ENCODE results near the gene TTPAL. TPM values are rescaled to one million over a fixed set of nuclear protein-coding genes. Genes with fewer than 3 reads are reported as not detected.

Gene TTPAL
- total and polyA plus RNA-seq, 10 of the 15 experiments (the other 5 are each of a cell fraction or from before 2014, with no cell fraction given): 4.0 to 24.0 (median 9.3) TPM

DNA sequence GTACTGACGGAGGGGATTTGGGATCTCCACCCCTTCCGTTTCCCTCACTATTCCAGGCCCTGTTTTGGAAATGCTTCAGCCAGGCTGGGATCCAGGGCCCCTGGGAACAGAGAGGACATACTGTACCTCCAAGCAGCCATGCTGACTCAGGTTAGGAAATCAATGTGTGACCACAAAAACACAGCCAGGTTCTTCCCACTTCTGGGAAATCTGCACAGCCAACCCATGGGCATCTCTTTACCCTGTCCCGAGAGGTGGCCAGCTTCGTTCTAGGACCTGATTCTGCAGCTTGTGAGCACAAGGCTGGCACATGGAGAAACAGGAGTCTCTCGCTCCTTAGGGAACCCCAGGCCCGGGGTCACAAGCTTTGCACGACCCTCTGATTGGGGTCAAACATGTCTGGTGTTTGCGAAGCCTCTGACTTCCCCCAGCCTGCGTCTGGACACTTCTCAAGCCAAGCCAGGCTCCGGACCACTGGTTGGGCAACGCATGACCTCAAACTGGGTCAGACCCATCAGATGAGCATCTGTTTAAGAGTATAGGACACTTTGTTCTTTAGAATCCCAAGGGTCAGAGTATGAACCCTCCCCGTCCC lies 8.3 kb upstream of the TTPAL start:
- H3K4me2 ChIP-seq (ENCODE audit: control insufficient read depth, insufficient read depth): no peak overlapping the region
- H3K27ac ChIP-seq (ENCODE audit: control insufficient read depth, insufficient read depth): no peak overlapping the region
- DNase-seq (ENCODE audit: low read depth, low spot score): no peak
- intact Hi-C loops (cut with micrococcal nuclease; ENCODE audit: unreplicated experiment) (no loop called here), in situ Hi-C loops (cut with MboI) (no loop called here)
- BruUV-seq (replicated peaks): no TSS peak
- ATAC-seq: no peak
- WGBS (ENCODE audit: insufficient coverage, insufficient replicate concordance, low lambda C conversion rate, missing lambda C conversion rate): 44% methylated on average over 12 of the region's 12 CpGs
- H3K27me3 ChIP-seq (replicated peaks in 1 of 2; ENCODE audit: control insufficient read depth in 2 of 2, insufficient read depth in 2 of 2, low read length in 1 of 2): no peaks in the 10 kb centered on the region; a peak in 1 of 4 replicates
- RAD21 ChIA-PET (ENCODE audit: unreplicated experiment): interaction anchor here (1.0 to 2.1 kb wide), 2 partner anchors 34 to 217 kb away, joined by 3 to 4 read pairs; no protein-coding TSS in a partner anchor
- H3K4me1 ChIP-seq (ENCODE audit: control insufficient read depth, insufficient read depth, low read length): no peaks in the 10 kb centered on the region
- no peaks in the 10 kb centered on the region for H3K9me3 ChIP-seq (replicated peaks; ENCODE audit: control insufficient read depth, insufficient read depth, low read length)
- SMC1A ChIA-PET (ENCODE audit: uncharacterized antibody, unreplicated experiment): interaction anchor here (1.5 kb wide), 1 partner anchor 111 kb away, joined by 4 read pairs; no protein-coding TSS in a partner anchor
- no peak for FAIRE-seq
- H3K36me3 ChIP-seq (ENCODE audit: control insufficient read depth in 2 of 2, insufficient read depth in 2 of 2, low read length in 1 of 2): no peaks in the 10 kb centered on the region
- no peak overlapping the region for H2AFZ ChIP-seq (ENCODE audit: control insufficient read depth, low read depth, low read length)
- H3K4me3 ChIP-seq: no peak overlapping the region
- H3K79me2 ChIP-seq (ENCODE audit: control insufficient read depth, insufficient read depth, low read length): no peaks in the 10 kb centered on the region
- no peaks in the 10 kb centered on the region for H4K20me1 ChIP-seq (ENCODE audit: control insufficient read depth, insufficient read depth)
- CTCF ChIA-PET: interaction anchor here (1.8 kb wide), 1 partner anchor 249 kb away, joined by 4 read pairs; no protein-coding TSS in a partner anchor
- POLR2A ChIA-PET: no interaction called here
- no peak overlapping the region for H3K9ac ChIP-seq (ENCODE audit: control insufficient read depth, insufficient read depth, low read length)
- TF ChIP-seq TCF3 (IDR thresholded peaks at IDR 0.05; ENCODE audit: borderline replicate concordance, insufficient read depth, low read depth, low read length) (no peak), SIX5 (IDR thresholded peaks at IDR 0.05; ENCODE audit: low read depth, low read length, severe bottlenecking) (no peak), CUX1 (IDR thresholded peaks at IDR 0.05; ENCODE audit: insufficient replicate concordance, low read depth, low read length) (no peak), RAD51 (IDR thresholded peaks at IDR 0.05) (no peak), SIN3A (IDR thresholded peaks at IDR 0.05; ENCODE audit: low read depth, low read length) (no peak), POLR2A (IDR thresholded peaks at IDR 0.05; ENCODE audit: low read depth, low read length) (no peak), HDGF (IDR thresholded peaks at IDR 0.05) (no peak), NR2F1 (conservative IDR thresholded peaks at IDR 0.05) (no peak), CBFB (IDR thresholded peaks at IDR 0.05; ENCODE audit: low read depth) (no peak), HDAC6 (IDR thresholded peaks at IDR 0.05; ENCODE audit: unreplicated experiment) (no peak), EP300 (IDR thresholded peaks at IDR 0.05; ENCODE audit: borderline replicate concordance in 1 of 2, control insufficient read depth in 1 of 2, low read depth in 2 of 2, low read length in 2 of 2) (no peak), RFX5 (IDR thresholded peaks at IDR 0.05; ENCODE audit: low read depth, low read length) (no peak)
- TF ChIP-seq, protein P1, sequence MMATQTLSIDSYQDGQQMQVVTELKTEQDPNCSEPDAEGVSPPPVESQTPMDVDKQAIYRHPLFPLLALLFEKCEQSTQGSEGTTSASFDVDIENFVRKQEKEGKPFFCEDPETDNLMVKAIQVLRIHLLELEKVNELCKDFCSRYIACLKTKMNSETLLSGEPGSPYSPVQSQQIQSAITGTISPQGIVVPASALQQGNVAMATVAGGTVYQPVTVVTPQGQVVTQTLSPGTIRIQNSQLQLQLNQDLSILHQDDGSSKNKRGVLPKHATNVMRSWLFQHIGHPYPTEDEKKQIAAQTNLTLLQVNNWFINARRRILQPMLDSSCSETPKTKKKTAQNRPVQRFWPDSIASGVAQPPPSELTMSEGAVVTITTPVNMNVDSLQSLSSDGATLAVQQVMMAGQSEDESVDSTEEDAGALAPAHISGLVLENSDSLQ (IDR thresholded peaks at IDR 0.05): no peak
- TF ChIP-seq, protein P2, sequence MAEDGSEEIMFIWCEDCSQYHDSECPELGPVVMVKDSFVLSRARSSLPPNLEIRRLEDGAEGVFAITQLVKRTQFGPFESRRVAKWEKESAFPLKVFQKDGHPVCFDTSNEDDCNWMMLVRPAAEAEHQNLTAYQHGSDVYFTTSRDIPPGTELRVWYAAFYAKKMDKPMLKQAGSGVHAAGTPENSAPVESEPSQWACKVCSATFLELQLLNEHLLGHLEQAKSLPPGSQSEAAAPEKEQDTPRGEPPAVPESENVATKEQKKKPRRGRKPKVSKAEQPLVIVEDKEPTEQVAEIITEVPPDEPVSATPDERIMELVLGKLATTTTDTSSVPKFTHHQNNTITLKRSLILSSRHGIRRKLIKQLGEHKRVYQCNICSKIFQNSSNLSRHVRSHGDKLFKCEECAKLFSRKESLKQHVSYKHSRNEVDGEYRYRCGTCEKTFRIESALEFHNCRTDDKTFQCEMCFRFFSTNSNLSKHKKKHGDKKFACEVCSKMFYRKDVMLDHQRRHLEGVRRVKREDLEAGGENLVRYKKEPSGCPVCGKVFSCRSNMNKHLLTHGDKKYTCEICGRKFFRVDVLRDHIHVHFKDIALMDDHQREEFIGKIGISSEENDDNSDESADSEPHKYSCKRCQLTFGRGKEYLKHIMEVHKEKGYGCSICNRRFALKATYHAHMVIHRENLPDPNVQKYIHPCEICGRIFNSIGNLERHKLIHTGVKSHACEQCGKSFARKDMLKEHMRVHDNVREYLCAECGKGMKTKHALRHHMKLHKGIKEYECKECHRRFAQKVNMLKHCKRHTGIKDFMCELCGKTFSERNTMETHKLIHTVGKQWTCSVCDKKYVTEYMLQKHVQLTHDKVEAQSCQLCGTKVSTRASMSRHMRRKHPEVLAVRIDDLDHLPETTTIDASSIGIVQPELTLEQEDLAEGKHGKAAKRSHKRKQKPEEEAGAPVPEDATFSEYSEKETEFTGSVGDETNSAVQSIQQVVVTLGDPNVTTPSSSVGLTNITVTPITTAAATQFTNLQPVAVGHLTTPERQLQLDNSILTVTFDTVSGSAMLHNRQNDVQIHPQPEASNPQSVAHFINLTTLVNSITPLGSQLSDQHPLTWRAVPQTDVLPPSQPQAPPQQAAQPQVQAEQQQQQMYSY (CRISPR knock-in tag; IDR thresholded peaks at IDR 0.05): no peak

All from GM12878 (cell line).